ENCODE measurements around the gene SIAH1.
A peak's percentile ranks its signal among the peaks of the same experiment; 100 is the strongest.
"Not testable (repeated sequence)": the region's sequence is repeated elsewhere in the genome, so short reads cannot be mapped to it uniquely, and the experiment has no call there.

SIAH1 gene, protein sequence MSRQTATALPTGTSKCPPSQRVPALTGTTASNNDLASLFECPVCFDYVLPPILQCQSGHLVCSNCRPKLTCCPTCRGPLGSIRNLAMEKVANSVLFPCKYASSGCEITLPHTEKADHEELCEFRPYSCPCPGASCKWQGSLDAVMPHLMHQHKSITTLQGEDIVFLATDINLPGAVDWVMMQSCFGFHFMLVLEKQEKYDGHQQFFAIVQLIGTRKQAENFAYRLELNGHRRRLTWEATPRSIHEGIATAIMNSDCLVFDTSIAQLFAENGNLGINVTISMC

DNA sequence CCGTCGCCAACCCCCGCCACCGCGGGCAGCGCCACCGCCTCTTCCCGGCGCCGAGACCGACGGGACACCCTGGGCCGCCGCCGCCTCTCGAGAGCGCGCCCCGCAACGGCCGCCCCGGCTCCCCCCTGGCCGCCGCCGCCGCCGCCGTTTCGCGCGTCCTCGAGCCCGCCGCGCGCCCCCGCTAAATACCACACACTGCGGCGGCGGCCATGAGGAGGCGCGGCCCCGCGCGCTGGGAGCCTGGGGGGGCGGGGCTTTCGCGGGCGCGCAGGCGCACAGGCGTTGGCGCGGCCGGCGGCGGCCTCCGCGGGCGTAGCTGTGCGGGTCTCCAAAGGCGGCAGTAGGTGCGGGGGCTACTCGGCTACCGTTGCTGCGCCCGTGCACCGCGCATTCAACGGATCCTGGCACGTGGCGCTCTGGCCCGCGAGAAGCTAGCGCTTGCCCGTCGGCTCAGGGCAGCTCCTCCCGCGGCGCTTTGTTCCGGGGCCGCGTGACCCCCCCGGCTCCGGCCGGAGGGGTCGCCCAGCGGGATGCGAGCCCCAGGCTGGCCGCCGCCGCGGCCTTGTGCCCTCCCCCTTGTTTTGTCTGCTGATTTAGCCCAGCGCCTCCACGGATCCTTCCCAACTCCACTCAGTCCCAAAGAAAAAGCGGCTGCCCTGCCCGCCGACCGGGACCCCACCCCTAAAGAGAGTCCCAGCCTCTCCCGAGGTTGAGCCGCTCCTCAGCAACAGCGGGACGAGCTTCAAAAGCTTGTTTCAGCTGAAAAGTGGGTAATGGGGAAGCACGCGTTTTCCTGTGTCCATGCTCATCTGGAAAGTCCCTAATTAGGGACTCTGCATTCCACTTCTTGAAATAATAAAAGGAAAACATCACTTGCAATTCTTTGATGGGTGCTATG lies at the start of gene SIAH1:
Gene SIAH1, minus strand, starts transcription at position 161 of the 898 bp plus-strand sequence. CDS start 22,985 bp downstream, outside the sequence.
- peak; percentile 96 for DNase-seq

DNA sequence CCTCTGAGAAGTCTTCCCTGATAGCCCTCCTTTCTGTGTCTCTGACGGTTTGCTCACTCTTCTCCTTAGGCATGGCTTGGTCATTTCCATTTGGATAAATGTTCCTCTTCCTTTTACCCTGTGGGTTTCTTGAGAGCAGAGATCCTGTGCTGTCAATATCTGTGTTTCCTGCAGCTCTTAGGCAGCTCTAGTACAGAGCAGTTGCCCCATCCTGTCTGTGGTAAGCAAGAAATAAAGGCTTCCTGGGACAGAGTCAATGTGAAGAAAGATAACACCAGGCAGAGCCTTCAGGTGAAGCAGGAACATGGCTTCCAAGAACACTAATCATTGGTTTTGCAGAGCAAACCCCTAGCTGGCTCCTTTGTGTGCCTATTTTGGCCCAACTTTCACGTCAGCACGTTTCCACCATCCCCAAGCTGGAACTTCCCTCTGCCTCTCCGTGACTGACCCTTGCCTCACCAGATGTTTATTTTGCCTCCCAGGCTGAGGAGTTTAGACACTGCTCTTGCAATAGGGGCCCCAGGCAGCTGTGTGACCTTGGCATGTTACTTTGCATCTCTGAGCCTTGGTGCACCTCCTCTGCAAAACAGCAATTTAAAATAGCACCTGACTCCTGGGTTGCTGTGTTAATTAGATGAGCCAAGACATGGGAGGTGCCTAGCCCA lies 49.6 kb upstream of the SIAH1 start:
- DNase-seq: no peak

DNA sequence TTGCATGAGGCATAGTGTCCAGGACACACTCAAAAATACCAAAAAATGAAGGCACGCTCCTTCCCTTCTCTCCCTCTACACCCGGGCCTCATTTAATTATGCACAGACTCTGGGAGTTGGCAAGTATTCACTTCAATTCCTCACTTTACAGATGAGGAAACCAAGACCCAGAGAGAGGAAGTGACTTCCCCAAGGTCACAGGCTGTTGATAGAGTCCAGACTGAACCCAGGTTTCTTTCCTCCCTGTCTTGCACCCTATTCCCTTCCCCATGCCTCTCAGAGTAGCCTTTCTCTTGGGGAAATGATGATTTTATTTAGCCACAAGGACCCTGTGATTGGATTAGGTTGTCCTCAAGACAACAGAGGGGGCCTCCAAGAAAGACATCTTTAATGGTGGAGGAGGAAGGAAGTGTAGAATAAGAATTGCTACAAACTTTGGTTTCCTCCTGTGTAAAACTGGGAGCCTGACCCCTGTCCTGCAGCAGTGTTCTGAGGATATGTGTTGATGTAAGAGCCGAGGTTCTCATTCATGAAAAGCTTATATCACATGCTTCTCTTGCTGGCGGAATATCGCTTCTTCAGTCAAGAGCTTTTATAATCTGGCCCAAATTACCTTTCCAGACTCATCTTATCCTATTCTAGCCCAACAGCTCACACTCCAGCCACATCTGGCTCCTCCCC lies 48.8 kb upstream of the SIAH1 start:
- DNase-seq: no peak

DNA sequence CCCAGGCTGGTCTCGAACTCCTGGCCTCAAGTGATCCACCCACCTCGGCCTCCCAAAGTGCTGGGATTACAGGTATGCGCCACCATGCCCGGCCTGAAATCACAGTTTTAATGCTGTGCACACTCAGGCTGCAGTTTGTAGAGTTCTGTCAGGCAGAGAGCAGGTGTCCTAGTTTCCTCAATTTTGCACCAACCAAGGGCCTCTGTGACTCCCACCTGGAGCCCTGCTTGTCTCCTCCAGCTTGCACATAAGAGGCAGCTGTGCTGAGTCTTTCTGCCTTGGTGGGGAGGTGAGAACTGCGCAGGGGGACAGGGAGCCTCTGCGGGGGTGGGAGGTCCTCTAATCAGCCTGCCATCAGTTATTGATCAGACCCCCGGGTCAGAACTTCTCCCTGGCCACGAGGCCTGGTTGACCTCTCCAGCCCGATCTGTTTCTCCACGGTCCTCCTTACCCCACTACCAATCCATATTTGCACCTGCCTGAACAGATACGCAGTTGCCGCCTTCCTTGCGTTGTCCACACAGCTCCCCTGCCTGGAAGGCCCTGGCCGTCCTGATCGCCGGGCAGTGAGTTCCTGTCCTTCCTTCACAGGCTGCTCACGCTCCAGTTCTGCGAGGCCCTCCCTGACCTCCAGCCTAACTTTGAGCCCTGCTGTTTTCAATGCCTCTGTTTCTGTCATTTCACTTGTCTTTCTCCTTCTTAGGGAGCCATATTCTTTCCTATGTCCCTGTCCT lies 48.1 kb upstream of the SIAH1 start:
- no peak for DNase-seq

DNA sequence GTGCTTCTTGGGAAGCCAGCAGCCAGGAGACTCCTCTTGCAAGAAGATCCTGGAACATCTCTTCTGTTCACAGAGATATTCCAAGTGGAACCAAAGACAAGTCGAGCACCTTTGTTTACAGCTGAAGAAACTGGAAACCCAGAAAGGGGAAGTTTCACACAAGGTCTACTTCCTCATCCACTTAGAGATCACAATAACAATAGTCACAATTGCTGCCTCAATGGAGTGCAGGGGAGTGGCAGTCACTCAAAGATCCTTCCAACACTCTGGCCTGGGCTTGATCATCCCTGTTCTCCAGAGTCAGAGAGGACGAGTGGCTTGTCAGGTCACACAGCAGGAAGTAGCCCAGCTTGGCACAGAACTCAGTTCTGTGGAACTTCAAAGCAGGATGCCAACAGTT lies 46.9 kb upstream of the SIAH1 start:
- no peak for DNase-seq

DNA sequence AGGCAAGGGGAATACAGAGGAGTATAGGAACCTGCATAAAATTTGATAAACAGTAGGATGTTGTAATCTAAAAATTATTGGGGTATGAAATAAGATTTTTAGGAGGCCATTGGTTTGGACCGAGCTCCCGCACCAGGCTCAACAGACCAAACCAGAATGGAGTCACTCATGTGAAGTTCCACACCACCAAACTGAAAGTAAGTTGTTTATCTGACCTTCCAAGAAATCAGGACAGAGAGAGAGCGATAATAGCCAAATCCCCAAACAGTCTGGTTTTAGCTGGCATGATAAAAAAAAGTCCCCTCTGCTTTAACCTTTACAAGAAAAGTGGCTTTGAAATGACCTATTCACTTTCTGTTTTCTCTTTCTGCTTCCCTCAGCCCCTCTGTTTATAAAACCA lies 45.7 kb upstream of the SIAH1 start:
- no peak for DNase-seq

DNA sequence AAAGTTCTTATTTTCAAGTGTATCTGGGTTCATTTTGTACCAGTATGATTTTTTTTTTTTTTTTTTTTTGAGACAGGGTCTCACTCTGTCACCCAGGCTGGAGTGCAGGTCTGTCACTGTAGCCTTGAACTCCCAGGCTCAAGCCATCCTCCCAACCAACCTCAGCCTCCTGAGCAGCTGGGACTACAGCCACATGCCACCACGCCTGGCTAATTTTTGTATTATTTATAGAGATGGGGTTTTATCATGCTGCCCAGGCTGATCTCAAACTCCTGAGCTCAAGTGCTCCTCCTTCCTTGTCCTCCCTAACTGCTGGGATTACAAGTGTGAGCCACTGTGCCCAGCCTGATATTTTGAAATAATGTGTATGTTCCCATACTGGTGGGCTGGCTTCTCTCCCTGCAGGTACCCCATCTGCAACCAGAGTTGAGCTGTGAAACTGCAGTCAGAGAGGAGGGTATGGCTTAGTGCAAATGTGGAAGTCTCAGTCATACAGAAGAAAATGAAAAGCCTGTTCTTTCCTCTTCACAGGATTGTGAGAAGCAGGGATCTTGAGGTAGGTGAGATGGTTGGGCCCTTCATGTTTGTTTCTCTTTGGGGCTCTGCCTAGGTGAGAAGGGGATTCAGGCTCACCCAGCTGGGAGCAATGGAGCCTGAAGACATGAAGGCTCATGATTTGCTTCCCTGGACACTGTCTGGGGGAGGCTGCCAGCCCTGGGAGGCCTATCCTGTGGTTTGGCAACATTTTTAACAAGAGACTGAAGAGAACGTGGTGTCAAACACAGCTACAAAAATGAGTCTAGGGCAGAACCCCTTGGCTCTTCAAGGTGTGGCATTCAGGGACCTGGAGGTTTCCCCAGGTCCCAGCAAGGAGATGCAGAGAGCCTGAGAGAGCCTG lies 41.3 kb upstream of the SIAH1 start:
- DNase-seq: no peak

DNA sequence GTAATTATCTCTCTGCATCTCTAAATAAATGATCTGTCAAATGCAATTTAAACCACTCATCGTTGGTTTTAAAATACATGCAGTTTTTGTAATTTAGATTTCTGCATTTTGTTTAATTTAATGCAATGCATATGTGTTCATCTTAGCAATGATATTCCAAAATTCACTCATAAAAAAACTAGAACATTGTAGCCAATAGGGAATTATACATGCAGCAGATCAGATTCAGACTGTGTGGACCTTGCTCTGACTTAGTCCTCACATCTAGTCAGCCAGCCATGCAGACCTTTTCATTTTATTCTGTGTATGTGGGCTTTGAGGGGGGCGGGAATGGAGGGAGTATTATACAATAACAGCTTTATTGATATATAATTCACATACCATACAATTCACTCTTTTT lies 37.3 kb upstream of the SIAH1 start:
- no peak for DNase-seq

DNA sequence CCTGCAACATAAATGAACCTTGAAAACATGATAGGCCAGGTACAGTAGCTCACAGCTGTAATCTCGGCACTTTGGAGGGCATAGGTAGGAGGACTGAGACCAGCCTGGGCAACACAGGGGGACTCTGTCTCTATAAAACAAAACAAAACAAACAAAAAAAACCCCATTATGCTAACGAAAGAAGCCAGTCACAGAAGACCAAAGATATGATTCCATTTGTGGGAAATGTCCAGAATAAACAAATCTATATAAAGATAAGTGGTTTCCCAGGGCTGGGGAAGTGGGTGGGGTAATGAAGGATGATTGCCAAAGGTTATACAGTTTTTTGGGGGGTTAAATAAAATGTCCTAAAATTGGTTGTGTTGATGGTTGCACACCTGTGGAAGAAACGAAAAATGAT lies 36.5 kb upstream of the SIAH1 start:
- no peak for DNase-seq

DNA sequence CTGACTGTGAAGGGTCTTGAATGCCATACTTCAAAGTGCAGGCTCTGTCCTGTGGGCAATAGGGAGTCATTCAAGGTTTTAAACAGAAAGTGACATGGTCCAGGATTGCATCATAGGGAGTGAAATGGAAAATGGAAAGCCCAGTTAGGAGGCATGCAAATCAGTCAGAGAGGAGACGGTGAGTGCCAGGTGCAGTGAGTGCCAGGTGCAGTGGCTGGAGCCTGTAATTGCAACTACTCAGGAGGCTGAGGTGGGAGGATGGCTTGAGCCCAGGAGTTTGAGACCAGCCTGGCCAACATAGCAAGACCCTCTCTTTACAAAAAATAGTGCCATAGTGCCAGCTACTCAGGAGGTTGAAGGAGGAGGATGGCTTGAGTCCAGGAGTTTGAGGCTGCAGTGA lies 35.2 kb upstream of the SIAH1 start:
- no peak for DNase-seq

DNA sequence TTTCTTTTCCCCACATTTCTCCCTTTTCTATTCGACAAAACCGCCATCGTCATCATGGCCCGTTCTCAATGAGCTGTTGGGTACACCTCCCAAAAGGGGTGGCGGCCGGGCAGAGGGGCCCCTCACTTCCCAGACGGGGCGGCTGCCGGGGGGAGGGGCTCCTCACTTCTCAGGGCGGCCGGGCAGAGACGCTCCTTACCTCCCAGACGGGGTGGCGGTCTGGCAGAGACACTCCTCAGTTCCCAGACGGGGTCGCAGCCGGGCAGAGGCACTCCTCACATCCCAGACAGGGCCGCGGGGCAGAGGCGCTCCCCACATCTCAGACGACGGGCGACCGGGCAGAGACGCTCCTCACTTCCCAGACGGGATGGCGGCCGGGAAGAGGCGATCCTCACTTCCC lies 31.4 kb upstream of the SIAH1 start:
- not testable (repeated sequence) for DNase-seq

DNA sequence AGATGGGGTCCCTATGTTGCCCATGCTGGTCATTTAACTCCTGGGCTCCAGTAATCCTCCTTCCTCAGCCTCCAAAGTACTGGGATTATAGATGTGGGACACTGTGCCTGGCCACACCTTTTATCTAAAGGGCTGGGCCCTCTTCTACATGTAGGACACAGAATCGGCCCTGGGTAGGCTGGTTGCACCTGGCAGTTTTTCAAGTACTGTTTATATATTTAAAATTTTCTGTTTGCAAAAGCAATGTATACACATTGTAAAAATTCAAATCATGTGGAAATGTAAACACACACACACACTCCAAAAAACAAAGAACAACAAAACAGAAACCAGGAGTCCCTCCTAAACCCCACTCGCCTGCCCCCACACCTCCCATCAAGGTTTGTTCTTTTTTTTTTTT lies 28.1 kb upstream of the SIAH1 start:
- no peak for DNase-seq

DNA sequence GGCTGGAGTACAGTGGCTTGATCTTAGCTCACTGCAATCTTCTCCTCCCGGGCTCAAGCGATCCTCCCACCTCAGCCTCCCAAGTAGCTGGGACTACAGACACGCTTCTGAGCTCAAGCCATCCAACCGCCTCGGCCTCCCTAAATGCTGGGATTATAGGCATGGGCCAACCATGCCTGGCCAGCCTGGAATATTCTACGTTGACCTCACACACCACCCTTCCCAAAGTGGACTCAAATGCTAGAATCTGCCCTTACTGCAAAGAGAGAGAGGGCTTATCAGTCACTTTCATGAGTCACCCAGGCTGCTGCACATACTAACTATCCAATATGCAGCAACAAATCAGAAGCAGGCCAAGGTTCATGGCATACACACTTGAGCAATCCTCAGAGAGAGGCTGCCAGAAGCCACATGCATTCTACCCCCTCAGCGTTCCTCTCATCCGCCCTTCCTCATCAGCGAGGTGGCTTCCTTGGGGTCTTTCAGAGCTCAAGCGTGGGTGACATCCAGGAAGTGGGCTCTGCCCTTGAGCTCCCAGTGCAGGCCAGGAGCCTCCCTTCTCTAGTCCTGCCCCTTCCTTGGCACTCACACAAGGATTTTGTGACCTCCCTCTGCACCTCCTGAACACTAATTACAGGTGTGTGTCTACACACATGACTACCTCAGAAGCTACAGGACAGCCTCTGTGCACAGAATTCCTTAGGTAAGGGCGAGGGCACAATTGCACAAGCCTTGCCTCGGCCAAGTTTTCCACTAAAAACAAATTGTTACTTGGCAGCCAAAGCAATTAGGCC lies 24.8 kb upstream of the SIAH1 start:
- DNase-seq: no peak

DNA sequence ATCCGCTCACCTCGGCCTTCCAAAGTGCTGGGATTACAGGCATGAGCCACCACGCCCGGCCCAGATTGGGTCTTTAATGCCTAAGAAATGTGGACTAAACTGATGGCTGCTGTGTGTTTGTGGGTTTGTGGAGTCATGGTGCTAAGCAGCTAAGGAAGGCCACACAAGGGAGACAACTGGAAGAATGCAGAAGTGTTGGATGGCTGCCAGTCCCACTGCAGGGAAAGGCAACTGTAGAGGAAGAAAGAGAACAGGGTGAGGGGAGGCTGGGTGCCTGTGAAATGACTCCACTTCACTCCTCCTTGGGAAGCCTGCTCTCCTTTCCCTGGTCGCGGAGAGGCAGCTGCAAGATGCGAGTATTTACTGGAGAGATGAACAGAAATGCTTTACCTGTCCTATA lies 23.5 kb upstream of the SIAH1 start:
- no peak for DNase-seq

DNA sequence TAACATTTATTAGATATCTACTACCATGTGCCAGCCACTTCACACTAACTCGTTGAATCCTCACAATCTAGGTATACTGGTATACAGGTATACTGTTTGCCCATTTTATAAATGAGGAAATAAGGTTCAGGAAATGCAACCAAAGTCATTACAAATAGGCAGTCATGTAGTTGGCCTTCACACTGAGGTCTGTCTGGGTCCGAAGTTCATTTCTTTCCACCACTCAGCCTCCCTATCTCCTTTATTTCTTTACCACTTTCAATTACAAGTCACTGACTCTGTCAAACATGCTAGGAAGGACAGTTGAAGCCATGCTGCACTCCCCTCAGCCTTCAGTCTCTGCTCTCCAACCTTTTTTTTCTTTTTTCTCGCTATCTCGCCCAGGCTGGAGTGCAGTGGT lies 20.7 kb upstream of the SIAH1 start:
- DNase-seq: no peak

DNA sequence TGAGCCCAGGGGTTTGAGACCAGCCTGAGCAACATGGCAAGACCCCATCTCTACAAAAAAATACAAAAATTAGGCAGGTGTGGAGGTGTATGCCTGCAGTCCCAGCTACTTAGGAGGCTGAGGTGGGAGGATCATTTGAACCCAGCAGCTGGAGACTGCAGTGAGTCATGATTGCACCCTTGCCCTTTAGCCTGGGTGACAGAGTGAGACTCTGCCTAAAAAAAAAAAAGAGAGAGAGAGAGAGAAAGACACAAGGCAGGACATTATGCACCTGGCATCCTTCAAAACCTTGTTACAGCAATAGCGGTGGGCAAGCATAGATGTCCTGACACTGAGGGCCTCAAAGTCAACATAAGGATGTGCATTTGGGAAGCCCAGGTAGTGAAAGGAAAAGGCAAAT lies 19.9 kb upstream of the SIAH1 start:
- no peak for DNase-seq

DNA sequence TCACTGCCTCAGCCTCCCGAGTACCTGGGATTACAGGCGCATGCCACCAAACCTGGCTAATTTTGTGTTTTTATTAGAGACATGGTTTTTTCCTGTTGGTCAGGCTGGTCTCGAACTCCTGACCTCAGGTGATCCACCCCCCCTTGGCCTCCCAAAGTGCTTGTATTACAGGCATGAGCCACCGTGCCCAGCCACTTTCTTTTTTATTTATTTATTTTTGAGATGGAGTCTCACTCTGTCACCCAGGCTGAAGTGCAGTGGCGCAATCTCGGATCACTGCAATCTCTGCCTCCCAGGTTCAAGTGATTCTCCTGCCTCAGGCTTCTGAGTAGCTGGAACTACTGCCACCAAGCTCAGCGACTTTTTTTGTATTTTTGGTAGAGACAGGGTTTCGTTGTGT lies 17.3 kb upstream of the SIAH1 start:
- not testable (repeated sequence) for DNase-seq

DNA sequence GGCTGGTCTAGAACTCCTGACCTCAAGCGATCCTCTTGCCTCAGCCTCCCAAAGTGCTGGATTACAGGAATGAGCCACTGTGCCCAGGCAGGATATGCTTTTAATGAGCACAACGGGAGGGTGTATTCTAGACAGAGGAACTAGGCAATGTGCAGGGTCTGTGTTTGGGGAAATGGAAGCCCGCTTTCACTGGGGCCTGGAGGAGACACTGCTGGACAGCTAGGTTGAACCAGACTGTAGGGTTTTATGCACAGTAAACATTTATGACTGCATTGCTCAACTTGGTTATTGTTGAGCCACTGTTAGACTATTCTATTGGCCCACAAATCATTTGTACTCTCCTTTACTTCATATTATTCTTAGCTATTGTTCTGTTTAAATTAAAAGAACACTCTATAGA lies 10.2 kb upstream of the SIAH1 start:
- DNase-seq: no peak

DNA sequence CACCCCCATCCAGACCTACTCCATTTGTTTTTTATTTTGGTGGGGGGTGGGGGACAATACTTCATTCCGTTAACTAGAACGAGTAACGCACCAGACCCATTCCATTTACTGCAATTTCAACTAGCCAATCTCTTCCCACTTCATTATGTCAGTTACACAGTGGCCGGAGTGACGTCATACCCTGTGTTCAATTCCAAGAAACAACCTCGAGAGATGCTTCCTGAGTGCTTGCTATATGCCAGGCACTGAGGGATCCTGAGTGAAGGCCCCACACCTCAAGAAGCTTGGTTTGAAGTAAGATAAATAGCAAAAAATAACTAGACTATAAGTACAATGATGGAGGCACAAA lies 9.1 kb upstream of the SIAH1 start:
- no peak for DNase-seq

DNA sequence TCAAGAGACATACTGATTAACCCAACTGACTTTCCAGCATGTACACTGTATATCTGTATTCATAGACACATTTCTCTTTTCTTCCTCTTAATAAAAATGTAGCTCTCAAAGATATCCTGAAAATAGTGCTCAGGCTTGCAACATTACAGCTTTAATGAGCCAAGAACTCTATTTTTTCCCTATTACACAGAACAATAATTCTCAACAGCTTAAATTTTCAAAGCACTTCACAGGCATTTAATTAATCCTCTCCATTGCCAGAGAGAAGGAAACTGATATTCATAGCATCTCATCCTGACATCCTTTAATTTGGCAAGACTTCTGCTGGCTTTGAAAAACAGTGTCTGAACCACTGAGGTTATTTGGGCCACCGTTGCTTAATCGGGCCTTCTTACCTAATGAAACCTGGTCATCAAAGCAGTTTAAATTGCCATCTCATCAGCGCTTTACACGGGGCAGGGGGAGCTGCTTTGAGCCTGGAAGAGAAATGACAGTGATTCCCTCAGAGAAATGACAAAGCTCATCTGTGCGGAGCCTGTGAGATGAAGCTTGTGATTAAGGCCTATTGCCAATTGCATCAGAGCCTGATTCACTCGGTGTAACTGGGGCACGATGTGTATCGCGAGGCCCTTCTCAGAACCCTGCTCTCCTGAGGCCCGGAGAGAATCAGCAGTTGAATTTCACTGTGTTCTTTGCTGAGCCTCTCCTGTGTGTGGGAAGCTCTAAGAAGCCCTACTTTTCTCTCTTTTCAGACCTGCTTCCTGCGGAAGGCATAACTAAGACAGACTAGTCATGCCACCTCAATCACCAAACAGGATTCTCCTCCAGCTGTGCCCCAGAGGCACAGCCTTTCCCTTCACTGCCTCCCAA lies 8.5 kb upstream of the SIAH1 start:
- DNase-seq: peak; percentile 61

Data from retina (tissue), 1 donor.